Brain microvascular endothelial cell (primary cell): ENCODE results near the gene SLC2A11.

Source experiments
- DNase-seq: peaks from one replicate; pipeline ENCODE4 v3.0.0-alpha.2; 2020
- H3K27ac ChIP-seq: fragments of 250-450 bp; sonication (Bioruptor Pico); 2 replicates; pipeline ENCODE4 v1.5.1; 2020; ENCODE audit warnings: mild to moderate bottlenecking, moderate library complexity
- H3K27me3 ChIP-seq: fragments of 250-450 bp; sonication (Bioruptor Pico); replicated peaks from 2 replicates; pipeline ENCODE4 v1.5.1; 2020; ENCODE audit warnings: mild to moderate bottlenecking
- H3K36me3 ChIP-seq: fragments of 250-450 bp; sonication (Bioruptor Pico); replicated peaks from 2 replicates; pipeline ENCODE4 v1.5.1; 2020; ENCODE audit warnings: mild to moderate bottlenecking
- H3K4me3 ChIP-seq: 2 replicates; pipeline ENCODE4 v1.5.1; 2011; ENCODE audit warnings: low read depth, mild to moderate bottlenecking, control low read depth, low read length, moderate library complexity
- CTCF ChIP-seq: IDR thresholded peaks from 2 replicates; pipeline ENCODE4 v1.5.1; 2011; ENCODE audit warnings: low read depth, mild to moderate bottlenecking, moderate library complexity, low read length, control low read depth, inconsistent platforms; ENCODE audit errors: missing control alignments
- in situ Hi-C: cut with HindIII; loops from 2 replicates; pipeline ENCODE4 v1.10.0; 2017; ENCODE audit warnings: low sequenced_read_pairs, low pct_ligation_motif_present

SLC2A11 gene

GRCh38 chr22:23831261-23831660, 26.4 kb upstream of the SLC2A11 start:
- Histone ChIP-seq H3K27me3 (no peaks in the 10 kb centered on the region), H3K27ac (no peak overlapping the region), H3K4me3 (no peak overlapping the region), H3K36me3 (peaks cover 41% of the 10 kb centered on the region)
- no peak for DNase-seq
- no peak for TF ChIP-seq CTCF
- in situ Hi-C loops: no loop called here

- no peak overlapping the region for H3K27ac ChIP-seq
Observed at GRCh38 chr22:23831781-23832180, 25.9 kb upstream of the SLC2A11 start.

GRCh38 chr22:23832226-23833016, 25.3 kb upstream of the SLC2A11 start:
- Histone ChIP-seq H3K27ac (no peak overlapping the region), H3K27me3 (no peaks in the 10 kb centered on the region), H3K36me3 (peaks cover 33% of the 10 kb centered on the region), H3K4me3 (no peak overlapping the region)
- DNase-seq: no peak
- in situ Hi-C loops: no loop called here
- TF ChIP-seq CTCF: no peak

More at GRCh38 chr22:23831781-23832180, 25.9 kb upstream of the SLC2A11 start:
- no peak for TF ChIP-seq CTCF
- Histone ChIP-seq H3K27me3 (no peaks in the 10 kb centered on the region), H3K4me3 (no peak overlapping the region), H3K36me3 (peaks cover 40% of the 10 kb centered on the region)
- DNase-seq: no peak
- in situ Hi-C loops: no loop called here

GRCh38 chr22:23833017-23833751, 24.5 kb upstream of the SLC2A11 start:
- DNase-seq: no peak
- no peak overlapping the region for H3K27ac ChIP-seq
- no peak for TF ChIP-seq CTCF
- no peaks in the 10 kb centered on the region for H3K27me3 ChIP-seq
- no peak overlapping the region for H3K4me3 ChIP-seq
- H3K36me3 ChIP-seq: peaks cover 27% of the 10 kb centered on the region
- in situ Hi-C loops: no loop called here

- Histone ChIP-seq H3K27me3 (no peaks in the 10 kb centered on the region), H3K27ac (no peak overlapping the region), H3K4me3 (no peak overlapping the region), H3K36me3 (peaks cover 22% of the 10 kb centered on the region)
- DNase-seq: no peak
- in situ Hi-C loops: no loop called here
- TF ChIP-seq CTCF: no peak
Observed at GRCh38 chr22:23833911-23834317, 23.8 kb upstream of the SLC2A11 start.
